Panc1 (cell line): ENCODE results near the gene RPAP3. TPM values are rescaled to one million over a fixed set of nuclear protein-coding genes. Genes with fewer than 3 reads are reported as not detected.

Experiments used
- ATAC-seq: fragments of 200-7000 bp; cut with Tn5 transposase; 2 replicates; pipeline ENCODE4 v1.9.1; 2020; ENCODE audit warnings: mild to moderate bottlenecking, moderate library complexity
- BruUV-seq: library from RNA; stranded (reverse); fragments of 400-500 nt; replicated peaks from 2 replicates; lab custom pipeline; 2021; lab: Mats Ljungman, UMichigan
- CTCF ChIA-PET: fragments of 300-600 bp; sonication (Branson Sonifier 250); formaldehyde crosslinking; loops from one replicate; lab custom pipeline; 2022; ENCODE audit warnings: antibody characterized with exemption; lab: Charles Lee
- POLR2A ChIA-PET: fragments of 300-600 bp; sonication (Branson Sonifier 250); formaldehyde crosslinking; loops from one replicate; lab custom pipeline; 2022; ENCODE audit warnings: antibody characterized with exemption; lab: Charles Lee
- DNase-seq: peaks from one replicate; pipeline ENCODE4 v3.0.0-alpha.2; 2010; ENCODE audit warnings: low read depth, low spot score
- H3K27ac ChIP-seq: 2 replicates; pipeline ENCODE4 v1.5.1; 2011; ENCODE audit warnings: mild to moderate bottlenecking, low read length, inconsistent platforms
- H3K27me3 ChIP-seq: fragments of 200-500 bp; sonication (Bioruptor generic); 2 replicates; pipeline ENCODE4 v1.6.0; 2014; ENCODE audit warnings: low read length, inconsistent platforms; ENCODE audit not compliant: control insufficient read depth, insufficient read depth
- H3K36me3 ChIP-seq: fragments of 200-500 bp; sonication (Bioruptor generic); 2 replicates; pipeline ENCODE4 v1.5.1; 2014; ENCODE audit warnings: inconsistent platforms, mild to moderate bottlenecking, low read length, moderate library complexity; ENCODE audit not compliant: control insufficient read depth, insufficient read depth
- H3K4me1 ChIP-seq: 2 replicates; pipeline ENCODE4 v1.5.1; 2011; ENCODE audit warnings: inconsistent platforms, mild to moderate bottlenecking, low read length, moderate library complexity; ENCODE audit not compliant: control insufficient read depth, insufficient read depth
- H3K4me3 ChIP-seq, 2 experiments: 2 replicates each; pipeline ENCODE4 v1.5.1; 2011 to 2012; ENCODE audit warnings: low read depth in 2 of 2, low read length in 2 of 2, mild to moderate bottlenecking in 2 of 2, inconsistent platforms in 1 of 2, moderate library complexity in 1 of 2
- H3K9me3 ChIP-seq: fragments of 200-500 bp; sonication (Bioruptor generic); 2 replicates; pipeline ENCODE4 v1.5.1; 2014; ENCODE audit warnings: low read depth, mild to moderate bottlenecking, inconsistent platforms, low read length, moderate library complexity; ENCODE audit not compliant: control insufficient read depth, insufficient read depth
- POLR2AphosphoS5 ChIP-seq: IDR thresholded peaks from 2 replicates; pipeline ENCODE4 v1.6.1; 2012; ENCODE audit warnings: mild to moderate bottlenecking, low read depth, low read length, moderate library complexity
- SIN3A ChIP-seq: IDR thresholded peaks from 2 replicates; pipeline ENCODE4 v1.6.1; 2012; ENCODE audit warnings: low read depth, mild to moderate bottlenecking, low read length, moderate library complexity, borderline replicate concordance; ENCODE audit not compliant: insufficient read depth
- TCF7L2 ChIP-seq: IDR thresholded peaks from 2 replicates; pipeline ENCODE4 v1.6.1; 2011; ENCODE audit warnings: mild to moderate bottlenecking, low read depth, low read length, inconsistent platforms
- in situ Hi-C: cut with HindIII; loops from 2 replicates; pipeline ENCODE4 v1.10.0; 2016; ENCODE audit warnings: low sequenced_read_pairs, low pct_unique_long_range_greater_than_20kb
- intact Hi-C: fragments of 100-400 bp; cut with micrococcal nuclease; formaldehyde crosslinking; loops from one replicate; pipeline ENCODE4 v1.10.0; 2022; ENCODE audit not compliant: unreplicated experiment
- total RNA-seq: library from RNA; stranded (reverse); gene quantifications from one replicate; pipeline ENCODE4 v1.2.1, GENCODE V29; 2021; ENCODE audit not compliant: unreplicated experiment
- TF ChIP-seq, protein P1 (sequence below), 2 experiments: IDR thresholded peaks; 2 replicates each; pipeline ENCODE4 v1.6.1; 2011 to 2012; ENCODE audit warnings: low read depth in 2 of 2, control low read depth in 1 of 2, low read length in 1 of 2, mild to moderate bottlenecking in 1 of 2, moderate library complexity in 1 of 2; ENCODE audit not compliant: insufficient read depth in 1 of 2
- TF ChIP-seq, protein P2 (sequence below): fragments of 450-650 bp; IDR thresholded peaks from 2 replicates; pipeline ENCODE4 v1.5.1; 2017; ENCODE audit warnings: mild to moderate bottlenecking

The RPAP3 gene
- total RNA-seq, 1 experiment from 2014 or later: 47.3 TPM

DNA sequence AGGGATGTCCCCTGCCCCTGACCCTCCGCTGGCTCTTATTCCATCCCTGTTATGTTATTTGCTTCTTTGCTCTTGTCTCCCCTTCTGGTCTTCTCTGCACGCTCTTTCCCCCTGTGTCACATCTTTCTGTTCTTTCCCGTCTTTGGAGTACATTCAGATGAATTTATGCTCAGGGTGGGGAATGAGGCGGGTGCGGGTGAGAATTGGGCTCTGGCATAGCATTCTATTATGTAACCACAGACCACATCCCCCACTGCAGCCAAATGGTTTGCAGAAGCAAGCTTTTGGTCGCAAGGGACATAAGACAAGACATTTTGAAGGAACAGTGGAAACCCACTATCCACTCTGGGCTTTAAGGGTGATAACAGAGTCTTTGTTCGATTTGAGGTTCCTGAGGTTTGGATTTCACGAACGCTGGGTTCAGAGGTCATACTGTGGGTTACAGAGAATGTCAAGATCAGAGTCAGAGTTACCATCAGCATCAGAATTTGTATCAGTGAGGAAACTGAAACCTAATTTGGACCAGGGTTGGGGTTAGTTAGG lies 15.7 kb upstream of the RPAP3 start:
- intact Hi-C loops: no loop called here
- CTCF ChIA-PET: interaction anchor here (0.6 kb wide), 1 partner anchor 117 kb away, joined by 3 read pairs; no protein-coding TSS in a partner anchor

DNA sequence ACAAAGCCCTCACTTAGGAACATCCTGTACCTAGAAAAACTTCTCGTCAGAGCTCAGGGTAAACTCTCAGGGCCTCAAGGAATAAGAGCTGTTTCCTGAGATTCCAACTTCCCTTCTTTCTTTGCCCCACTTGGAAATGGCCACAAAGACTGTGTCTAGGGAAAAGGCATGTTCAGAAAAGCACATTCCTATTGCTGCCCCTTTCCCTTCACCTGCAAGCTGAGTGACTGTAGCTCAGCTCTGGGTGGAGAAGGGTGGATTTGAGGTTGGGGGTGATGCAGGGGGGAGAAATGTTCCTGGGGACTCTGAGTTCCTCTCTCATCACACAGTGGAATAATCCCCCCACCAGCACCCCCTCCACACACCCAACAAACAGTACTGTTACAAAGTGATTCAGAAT lies 12.7 kb upstream of the RPAP3 start:
- in situ Hi-C loops (no loop called here), intact Hi-C loops (loop anchor here (10.0 kb wide), 1 partner anchor 116 kb away; no protein-coding TSS in a partner anchor)
- BruUV-seq: no TSS peak
- ChIA-PET POLR2A (no interaction called here), CTCF (interaction anchor here (0.8 kb wide), 1 partner anchor 62 kb away, joined by 3 read pairs; no protein-coding TSS in a partner anchor)
- TF ChIP-seq, protein P1, sequence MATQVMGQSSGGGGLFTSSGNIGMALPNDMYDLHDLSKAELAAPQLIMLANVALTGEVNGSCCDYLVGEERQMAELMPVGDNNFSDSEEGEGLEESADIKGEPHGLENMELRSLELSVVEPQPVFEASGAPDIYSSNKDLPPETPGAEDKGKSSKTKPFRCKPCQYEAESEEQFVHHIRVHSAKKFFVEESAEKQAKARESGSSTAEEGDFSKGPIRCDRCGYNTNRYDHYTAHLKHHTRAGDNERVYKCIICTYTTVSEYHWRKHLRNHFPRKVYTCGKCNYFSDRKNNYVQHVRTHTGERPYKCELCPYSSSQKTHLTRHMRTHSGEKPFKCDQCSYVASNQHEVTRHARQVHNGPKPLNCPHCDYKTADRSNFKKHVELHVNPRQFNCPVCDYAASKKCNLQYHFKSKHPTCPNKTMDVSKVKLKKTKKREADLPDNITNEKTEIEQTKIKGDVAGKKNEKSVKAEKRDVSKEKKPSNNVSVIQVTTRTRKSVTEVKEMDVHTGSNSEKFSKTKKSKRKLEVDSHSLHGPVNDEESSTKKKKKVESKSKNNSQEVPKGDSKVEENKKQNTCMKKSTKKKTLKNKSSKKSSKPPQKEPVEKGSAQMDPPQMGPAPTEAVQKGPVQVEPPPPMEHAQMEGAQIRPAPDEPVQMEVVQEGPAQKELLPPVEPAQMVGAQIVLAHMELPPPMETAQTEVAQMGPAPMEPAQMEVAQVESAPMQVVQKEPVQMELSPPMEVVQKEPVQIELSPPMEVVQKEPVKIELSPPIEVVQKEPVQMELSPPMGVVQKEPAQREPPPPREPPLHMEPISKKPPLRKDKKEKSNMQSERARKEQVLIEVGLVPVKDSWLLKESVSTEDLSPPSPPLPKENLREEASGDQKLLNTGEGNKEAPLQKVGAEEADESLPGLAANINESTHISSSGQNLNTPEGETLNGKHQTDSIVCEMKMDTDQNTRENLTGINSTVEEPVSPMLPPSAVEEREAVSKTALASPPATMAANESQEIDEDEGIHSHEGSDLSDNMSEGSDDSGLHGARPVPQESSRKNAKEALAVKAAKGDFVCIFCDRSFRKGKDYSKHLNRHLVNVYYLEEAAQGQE (IDR thresholded peaks at IDR 0.05; ENCODE audit: insufficient read depth in 1 of 2, low read depth in 2 of 2, low read length in 1 of 2): no peak
- TF ChIP-seq, protein P2, sequence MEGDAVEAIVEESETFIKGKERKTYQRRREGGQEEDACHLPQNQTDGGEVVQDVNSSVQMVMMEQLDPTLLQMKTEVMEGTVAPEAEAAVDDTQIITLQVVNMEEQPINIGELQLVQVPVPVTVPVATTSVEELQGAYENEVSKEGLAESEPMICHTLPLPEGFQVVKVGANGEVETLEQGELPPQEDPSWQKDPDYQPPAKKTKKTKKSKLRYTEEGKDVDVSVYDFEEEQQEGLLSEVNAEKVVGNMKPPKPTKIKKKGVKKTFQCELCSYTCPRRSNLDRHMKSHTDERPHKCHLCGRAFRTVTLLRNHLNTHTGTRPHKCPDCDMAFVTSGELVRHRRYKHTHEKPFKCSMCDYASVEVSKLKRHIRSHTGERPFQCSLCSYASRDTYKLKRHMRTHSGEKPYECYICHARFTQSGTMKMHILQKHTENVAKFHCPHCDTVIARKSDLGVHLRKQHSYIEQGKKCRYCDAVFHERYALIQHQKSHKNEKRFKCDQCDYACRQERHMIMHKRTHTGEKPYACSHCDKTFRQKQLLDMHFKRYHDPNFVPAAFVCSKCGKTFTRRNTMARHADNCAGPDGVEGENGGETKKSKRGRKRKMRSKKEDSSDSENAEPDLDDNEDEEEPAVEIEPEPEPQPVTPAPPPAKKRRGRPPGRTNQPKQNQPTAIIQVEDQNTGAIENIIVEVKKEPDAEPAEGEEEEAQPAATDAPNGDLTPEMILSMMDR: no peak
- TF ChIP-seq TCF7L2: no peak
- no peak for TF ChIP-seq SIN3A
- no peak for TF ChIP-seq POLR2AphosphoS5
- no peak for DNase-seq
- Histone ChIP-seq H3K36me3 (no peaks in the 10 kb centered on the region), H3K4me3 (no peak overlapping the region), H3K9me3 (no peaks in the 10 kb centered on the region), H3K27me3 (no peaks in the 10 kb centered on the region), H3K27ac (no peak overlapping the region), H3K4me1 (peaks cover 3% of the 10 kb centered on the region; the same call in 1 of the 2 replicates)
- ATAC-seq: no peak

More for the DNA sequence above, 15.7 kb upstream of the RPAP3 start:
- Histone ChIP-seq H3K36me3 (no peaks in the 10 kb centered on the region), H3K9me3 (no peaks in the 10 kb centered on the region), H3K27me3 (no peaks in the 10 kb centered on the region), H3K4me1 (peaks cover 3% of the 10 kb centered on the region; the same call in 1 of the 2 replicates), H3K4me3 (no peak overlapping the region), H3K27ac (no peak overlapping the region)
- DNase-seq (no peak), ATAC-seq (no peak)
- in situ Hi-C loops: no loop called here
- POLR2A ChIA-PET: no interaction called here
- no TSS peak for BruUV-seq
- TF ChIP-seq, protein P1 (IDR thresholded peaks at IDR 0.05; ENCODE audit: insufficient read depth in 1 of 2, low read depth in 2 of 2, low read length in 1 of 2): no peak
- no peak for TF ChIP-seq SIN3A
- TF ChIP-seq POLR2AphosphoS5: no peak
- no peak for TF ChIP-seq TCF7L2
- TF ChIP-seq, protein P2: no peak
